ENCODE data around the gene RXRB. TPM values are rescaled to one million over a fixed set of nuclear protein-coding genes. Genes with fewer than 3 reads are reported as not detected.
A peak's percentile ranks its signal among the peaks of the same experiment; 100 is the strongest.

Gene RXRB
- total and polyA plus RNA-seq, 2 of the 13 experiments (the other 11 are each of a cell fraction or from before 2014, with no cell fraction given) = 26.7 to 55.7 TPM

DNA sequence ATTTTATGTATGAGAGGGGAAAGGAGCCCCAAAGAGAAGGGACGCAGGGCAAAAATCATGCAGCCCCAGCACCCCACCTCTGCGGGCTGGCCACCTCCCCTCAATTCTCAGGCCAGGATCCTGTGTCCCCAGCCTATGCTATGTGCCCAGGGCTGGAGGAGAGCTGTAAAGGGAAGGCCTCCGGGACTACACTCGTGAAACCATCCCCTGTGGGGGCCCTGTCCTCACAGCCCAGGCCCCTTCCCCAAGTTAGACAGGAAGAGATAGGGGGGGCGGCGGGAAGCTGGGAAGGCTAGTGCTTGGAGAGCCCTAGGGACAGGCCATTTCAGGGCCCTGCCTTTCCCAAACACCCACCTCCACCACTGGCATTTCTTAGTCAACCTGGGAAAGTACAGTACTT is 6.8 kb downstream of the RXRB start:
- Histone ChIP-seq H2AFZ (ENCODE audit: low read length) (no peak overlapping the region), H3K27ac (ENCODE audit: extremely low read length, insufficient read depth, low read length) (no peak overlapping the region), H3K79me2 (ENCODE audit: insufficient read depth, low read length) (no peaks in the 10 kb centered on the region), H4K20me1 (ENCODE audit: insufficient read depth, low read length) (peaks cover 16% of the 10 kb centered on the region), H3K9me3 (ENCODE audit: low read length) (no peaks in the 10 kb centered on the region), H3K9ac (ENCODE audit: insufficient read depth, low read depth, low read length) (no peak overlapping the region), H3K27me3 (ENCODE audit: control insufficient read depth in 1 of 2, insufficient read depth in 2 of 2, low read length in 2 of 2) (peaks cover 0 to 10% of the 10 kb centered on the region in 2 experiments; a peak in 1 of 5 replicates), H3K4me2 (ENCODE audit: low read depth, low read length) (no peak overlapping the region), H3K4me3 (replicated peaks in 1 of 3; ENCODE audit: insufficient read depth in 1 of 3, low read depth in 2 of 3, low read length in 3 of 3) (no peak overlapping the region), H3K4me1 (ENCODE audit: insufficient read depth, low read length) (peaks cover 52% of the 10 kb centered on the region), H3K36me3 (replicated peaks in 1 of 2; ENCODE audit: control insufficient read depth in 1 of 2, insufficient read depth in 2 of 2, low read length in 2 of 2) (peaks cover 19 to 34% of the 10 kb centered on the region in 2 experiments)
- ATAC-seq (no peak), DNase-seq (ENCODE audit: low spot score) (no peak), FAIRE-seq (no peak)
- no TSS peak for BruUV-seq (replicated peaks)
- in situ Hi-C loops (cut with HindIII; ENCODE audit: extremely low pct_ligation_motif_present, low pct_unique_long_range_greater_than_20kb) = no loop called here
- POLR2A ChIA-PET = no interaction called here
- CTCF ChIA-PET (ENCODE audit: low intra/inter-chr PET ratio, low total read pairs) = no interaction called here
- 94% methylated on average over 6 of the region's 6 CpGs for WGBS (ENCODE audit: low lambda C conversion rate)
- intact Hi-C loops (cut with micrococcal nuclease; ENCODE audit: unreplicated experiment) = no loop called here
- TF ChIP-seq TOPORS (CRISPR knock-in tag; IDR thresholded peaks at IDR 0.05) (no peak), FIP1L1 (IDR thresholded peaks at IDR 0.05; ENCODE audit: borderline replicate concordance, insufficient read depth, low read depth, low read length) (no peak), ZNF780A (CRISPR knock-in tag; IDR thresholded peaks at IDR 0.05) (no peak), MAFG (CRISPR knock-in tag; IDR thresholded peaks at IDR 0.05) (no peak), MIER3 (CRISPR knock-in tag; IDR thresholded peaks at IDR 0.05; ENCODE audit: borderline replicate concordance) (no peak), POLR2A (IDR thresholded peaks at IDR 0.05; ENCODE audit: insufficient read depth in 1 of 2, low read depth in 2 of 2, low read length in 2 of 2) (peak in 1 of 2 experiments; percentile 42; a peak in 1 of 4 replicates), JUNB (CRISPR knock-in tag; IDR thresholded peaks at IDR 0.05; ENCODE audit: borderline replicate concordance) (no peak), AGO1 (IDR thresholded peaks at IDR 0.05; ENCODE audit: low read depth, low read length, poor library complexity, severe bottlenecking) (no peak)
- TF ChIP-seq, protein P1, sequence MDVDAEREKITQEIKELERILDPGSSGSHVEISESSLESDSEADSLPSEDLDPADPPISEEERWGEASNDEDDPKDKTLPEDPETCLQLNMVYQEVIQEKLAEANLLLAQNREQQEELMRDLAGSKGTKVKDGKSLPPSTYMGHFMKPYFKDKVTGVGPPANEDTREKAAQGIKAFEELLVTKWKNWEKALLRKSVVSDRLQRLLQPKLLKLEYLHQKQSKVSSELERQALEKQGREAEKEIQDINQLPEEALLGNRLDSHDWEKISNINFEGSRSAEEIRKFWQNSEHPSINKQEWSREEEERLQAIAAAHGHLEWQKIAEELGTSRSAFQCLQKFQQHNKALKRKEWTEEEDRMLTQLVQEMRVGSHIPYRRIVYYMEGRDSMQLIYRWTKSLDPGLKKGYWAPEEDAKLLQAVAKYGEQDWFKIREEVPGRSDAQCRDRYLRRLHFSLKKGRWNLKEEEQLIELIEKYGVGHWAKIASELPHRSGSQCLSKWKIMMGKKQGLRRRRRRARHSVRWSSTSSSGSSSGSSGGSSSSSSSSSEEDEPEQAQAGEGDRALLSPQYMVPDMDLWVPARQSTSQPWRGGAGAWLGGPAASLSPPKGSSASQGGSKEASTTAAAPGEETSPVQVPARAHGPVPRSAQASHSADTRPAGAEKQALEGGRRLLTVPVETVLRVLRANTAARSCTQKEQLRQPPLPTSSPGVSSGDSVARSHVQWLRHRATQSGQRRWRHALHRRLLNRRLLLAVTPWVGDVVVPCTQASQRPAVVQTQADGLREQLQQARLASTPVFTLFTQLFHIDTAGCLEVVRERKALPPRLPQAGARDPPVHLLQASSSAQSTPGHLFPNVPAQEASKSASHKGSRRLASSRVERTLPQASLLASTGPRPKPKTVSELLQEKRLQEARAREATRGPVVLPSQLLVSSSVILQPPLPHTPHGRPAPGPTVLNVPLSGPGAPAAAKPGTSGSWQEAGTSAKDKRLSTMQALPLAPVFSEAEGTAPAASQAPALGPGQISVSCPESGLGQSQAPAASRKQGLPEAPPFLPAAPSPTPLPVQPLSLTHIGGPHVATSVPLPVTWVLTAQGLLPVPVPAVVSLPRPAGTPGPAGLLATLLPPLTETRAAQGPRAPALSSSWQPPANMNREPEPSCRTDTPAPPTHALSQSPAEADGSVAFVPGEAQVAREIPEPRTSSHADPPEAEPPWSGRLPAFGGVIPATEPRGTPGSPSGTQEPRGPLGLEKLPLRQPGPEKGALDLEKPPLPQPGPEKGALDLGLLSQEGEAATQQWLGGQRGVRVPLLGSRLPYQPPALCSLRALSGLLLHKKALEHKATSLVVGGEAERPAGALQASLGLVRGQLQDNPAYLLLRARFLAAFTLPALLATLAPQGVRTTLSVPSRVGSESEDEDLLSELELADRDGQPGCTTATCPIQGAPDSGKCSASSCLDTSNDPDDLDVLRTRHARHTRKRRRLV (CRISPR knock-in tag; IDR thresholded peaks at IDR 0.05) = no peak
- TF ChIP-seq, protein P2, sequence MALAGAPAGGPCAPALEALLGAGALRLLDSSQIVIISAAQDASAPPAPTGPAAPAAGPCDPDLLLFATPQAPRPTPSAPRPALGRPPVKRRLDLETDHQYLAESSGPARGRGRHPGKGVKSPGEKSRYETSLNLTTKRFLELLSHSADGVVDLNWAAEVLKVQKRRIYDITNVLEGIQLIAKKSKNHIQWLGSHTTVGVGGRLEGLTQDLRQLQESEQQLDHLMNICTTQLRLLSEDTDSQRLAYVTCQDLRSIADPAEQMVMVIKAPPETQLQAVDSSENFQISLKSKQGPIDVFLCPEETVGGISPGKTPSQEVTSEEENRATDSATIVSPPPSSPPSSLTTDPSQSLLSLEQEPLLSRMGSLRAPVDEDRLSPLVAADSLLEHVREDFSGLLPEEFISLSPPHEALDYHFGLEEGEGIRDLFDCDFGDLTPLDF (CRISPR knock-in tag; IDR thresholded peaks at IDR 0.05) = no peak
- TF ChIP-seq, protein P3, sequence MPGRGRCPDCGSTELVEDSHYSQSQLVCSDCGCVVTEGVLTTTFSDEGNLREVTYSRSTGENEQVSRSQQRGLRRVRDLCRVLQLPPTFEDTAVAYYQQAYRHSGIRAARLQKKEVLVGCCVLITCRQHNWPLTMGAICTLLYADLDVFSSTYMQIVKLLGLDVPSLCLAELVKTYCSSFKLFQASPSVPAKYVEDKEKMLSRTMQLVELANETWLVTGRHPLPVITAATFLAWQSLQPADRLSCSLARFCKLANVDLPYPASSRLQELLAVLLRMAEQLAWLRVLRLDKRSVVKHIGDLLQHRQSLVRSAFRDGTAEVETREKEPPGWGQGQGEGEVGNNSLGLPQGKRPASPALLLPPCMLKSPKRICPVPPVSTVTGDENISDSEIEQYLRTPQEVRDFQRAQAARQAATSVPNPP (CRISPR knock-in tag; IDR thresholded peaks at IDR 0.05) = no peak
- TF ChIP-seq, protein P4, sequence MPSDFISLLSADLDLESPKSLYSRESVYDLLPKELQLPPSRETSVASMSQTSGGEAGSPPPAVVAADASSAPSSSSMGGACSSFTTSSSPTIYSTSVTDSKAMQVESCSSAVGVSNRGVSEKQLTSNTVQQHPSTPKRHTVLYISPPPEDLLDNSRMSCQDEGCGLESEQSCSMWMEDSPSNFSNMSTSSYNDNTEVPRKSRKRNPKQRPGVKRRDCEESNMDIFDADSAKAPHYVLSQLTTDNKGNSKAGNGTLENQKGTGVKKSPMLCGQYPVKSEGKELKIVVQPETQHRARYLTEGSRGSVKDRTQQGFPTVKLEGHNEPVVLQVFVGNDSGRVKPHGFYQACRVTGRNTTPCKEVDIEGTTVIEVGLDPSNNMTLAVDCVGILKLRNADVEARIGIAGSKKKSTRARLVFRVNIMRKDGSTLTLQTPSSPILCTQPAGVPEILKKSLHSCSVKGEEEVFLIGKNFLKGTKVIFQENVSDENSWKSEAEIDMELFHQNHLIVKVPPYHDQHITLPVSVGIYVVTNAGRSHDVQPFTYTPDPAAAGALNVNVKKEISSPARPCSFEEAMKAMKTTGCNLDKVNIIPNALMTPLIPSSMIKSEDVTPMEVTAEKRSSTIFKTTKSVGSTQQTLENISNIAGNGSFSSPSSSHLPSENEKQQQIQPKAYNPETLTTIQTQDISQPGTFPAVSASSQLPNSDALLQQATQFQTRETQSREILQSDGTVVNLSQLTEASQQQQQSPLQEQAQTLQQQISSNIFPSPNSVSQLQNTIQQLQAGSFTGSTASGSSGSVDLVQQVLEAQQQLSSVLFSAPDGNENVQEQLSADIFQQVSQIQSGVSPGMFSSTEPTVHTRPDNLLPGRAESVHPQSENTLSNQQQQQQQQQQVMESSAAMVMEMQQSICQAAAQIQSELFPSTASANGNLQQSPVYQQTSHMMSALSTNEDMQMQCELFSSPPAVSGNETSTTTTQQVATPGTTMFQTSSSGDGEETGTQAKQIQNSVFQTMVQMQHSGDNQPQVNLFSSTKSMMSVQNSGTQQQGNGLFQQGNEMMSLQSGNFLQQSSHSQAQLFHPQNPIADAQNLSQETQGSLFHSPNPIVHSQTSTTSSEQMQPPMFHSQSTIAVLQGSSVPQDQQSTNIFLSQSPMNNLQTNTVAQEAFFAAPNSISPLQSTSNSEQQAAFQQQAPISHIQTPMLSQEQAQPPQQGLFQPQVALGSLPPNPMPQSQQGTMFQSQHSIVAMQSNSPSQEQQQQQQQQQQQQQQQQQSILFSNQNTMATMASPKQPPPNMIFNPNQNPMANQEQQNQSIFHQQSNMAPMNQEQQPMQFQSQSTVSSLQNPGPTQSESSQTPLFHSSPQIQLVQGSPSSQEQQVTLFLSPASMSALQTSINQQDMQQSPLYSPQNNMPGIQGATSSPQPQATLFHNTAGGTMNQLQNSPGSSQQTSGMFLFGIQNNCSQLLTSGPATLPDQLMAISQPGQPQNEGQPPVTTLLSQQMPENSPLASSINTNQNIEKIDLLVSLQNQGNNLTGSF (CRISPR knock-in tag; IDR thresholded peaks at IDR 0.05) = no peak
